Neural progenitor cell (in vitro differentiated cells): ENCODE data around the gene CHST15. TPM values are rescaled to one million over a fixed set of nuclear protein-coding genes. Genes with fewer than 3 reads are reported as not detected.

Experiments used
- DNase-seq: peaks from one replicate; pipeline ENCODE4 v3.0.0-alpha.2; 2016; ENCODE audit warnings: low spot score
- H2AFZ ChIP-seq: fragments of 200-600 bp; sonication (generic); replicated peaks from 2 replicates; pipeline ENCODE4 v1.6.1; 2016; ENCODE audit warnings: antibody characterized with exemption
- H3F3A ChIP-seq: fragments of 200-600 bp; sonication (generic); 2 replicates; pipeline ENCODE4 v1.6.1; 2016; ENCODE audit warnings: antibody characterized with exemption, low read depth
- H3K27ac ChIP-seq: fragments of 200-600 bp; sonication (generic); 2 replicates; pipeline ENCODE4 v1.5.1; 2016; ENCODE audit warnings: mild to moderate bottlenecking
- H3K27me3 ChIP-seq: fragments of 200-600 bp; sonication (generic); 2 replicates; pipeline ENCODE4 v1.6.1; 2016; ENCODE audit warnings: mild to moderate bottlenecking, moderate library complexity
- H3K36me3 ChIP-seq: fragments of 200-600 bp; sonication (generic); 2 replicates; pipeline ENCODE4 v1.5.1; 2016
- H3K4me1 ChIP-seq: fragments of 200-600 bp; sonication (generic); 2 replicates; pipeline ENCODE4 v1.6.1; 2016; ENCODE audit warnings: mixed run types
- H3K4me2 ChIP-seq: fragments of 200-600 bp; sonication (generic); 2 replicates; pipeline ENCODE4 v1.6.1; 2016
- H3K4me3 ChIP-seq: fragments of 200-600 bp; sonication (generic); 2 replicates; pipeline ENCODE4 v1.5.1; 2016
- H3K79me2 ChIP-seq: fragments of 200-600 bp; sonication (generic); 2 replicates; pipeline ENCODE4 v1.6.1; 2016; ENCODE audit warnings: low read depth
- H3K9ac ChIP-seq: fragments of 200-600 bp; sonication (generic); 2 replicates; pipeline ENCODE4 v1.6.1; 2016
- H3K9me3 ChIP-seq: fragments of 200-600 bp; sonication (generic); 2 replicates; pipeline ENCODE4 v1.5.1; 2016; ENCODE audit warnings: low read depth
- H4K20me1 ChIP-seq: fragments of 200-600 bp; sonication (generic); 2 replicates; pipeline ENCODE4 v1.6.1; 2016; ENCODE audit warnings: low read depth
- H3K27ac Mint-ChIP-seq: 3 replicates; pipeline ENCODE4 v1.8.0; 2021; ENCODE audit warnings: mixed read lengths
- H3K27me3 Mint-ChIP-seq: 2 replicates; pipeline ENCODE4 v1.8.0; 2022; ENCODE audit warnings: low read depth, mild to moderate bottlenecking, inconsistent platforms, moderate library complexity, mixed read lengths; ENCODE audit not compliant: insufficient read depth
- H3K36me3 Mint-ChIP-seq: 3 replicates; pipeline ENCODE4 v1.8.0; 2021; ENCODE audit warnings: mixed read lengths
- H3K4me1 Mint-ChIP-seq: 3 replicates; pipeline ENCODE4 v1.8.0; 2021; ENCODE audit warnings: mixed read lengths
- H3K4me3 Mint-ChIP-seq: 3 replicates; pipeline ENCODE4 v1.8.0; 2021; ENCODE audit warnings: mild to moderate bottlenecking, moderate library complexity, mixed read lengths
- H3K9me3 Mint-ChIP-seq: 3 replicates; pipeline ENCODE4 v1.8.0; 2020; ENCODE audit warnings: mixed read lengths
- EZH2 ChIP-seq: fragments of 200-600 bp; sonication (generic); IDR thresholded peaks from 2 replicates; pipeline ENCODE4 v1.6.1; 2017; ENCODE audit warnings: antibody characterized with exemption, mild to moderate bottlenecking, moderate library complexity
- EZH2phosphoT487 ChIP-seq: fragments of 200-600 bp; sonication (generic); IDR thresholded peaks from 2 replicates; pipeline ENCODE4 v1.6.1; 2017; ENCODE audit warnings: antibody characterized with exemption
- total RNA-seq: library from RNA; depleted of rRNA; stranded (reverse); fragments of >200 nt; gene quantifications from 2 replicates; pipeline ENCODE4 v1.2.3, GENCODE V29; 2015; ENCODE audit warnings: low replicate concordance
- TF ChIP-seq, protein P1 (sequence below): fragments of 200-600 bp; sonication (generic); IDR thresholded peaks from 2 replicates; pipeline ENCODE4 v1.5.1; 2017; ENCODE audit warnings: antibody characterized with exemption, mild to moderate bottlenecking

Gene CHST15
- total RNA-seq, 1 donor from 2014 or later, result 0.54 TPM

DNA sequence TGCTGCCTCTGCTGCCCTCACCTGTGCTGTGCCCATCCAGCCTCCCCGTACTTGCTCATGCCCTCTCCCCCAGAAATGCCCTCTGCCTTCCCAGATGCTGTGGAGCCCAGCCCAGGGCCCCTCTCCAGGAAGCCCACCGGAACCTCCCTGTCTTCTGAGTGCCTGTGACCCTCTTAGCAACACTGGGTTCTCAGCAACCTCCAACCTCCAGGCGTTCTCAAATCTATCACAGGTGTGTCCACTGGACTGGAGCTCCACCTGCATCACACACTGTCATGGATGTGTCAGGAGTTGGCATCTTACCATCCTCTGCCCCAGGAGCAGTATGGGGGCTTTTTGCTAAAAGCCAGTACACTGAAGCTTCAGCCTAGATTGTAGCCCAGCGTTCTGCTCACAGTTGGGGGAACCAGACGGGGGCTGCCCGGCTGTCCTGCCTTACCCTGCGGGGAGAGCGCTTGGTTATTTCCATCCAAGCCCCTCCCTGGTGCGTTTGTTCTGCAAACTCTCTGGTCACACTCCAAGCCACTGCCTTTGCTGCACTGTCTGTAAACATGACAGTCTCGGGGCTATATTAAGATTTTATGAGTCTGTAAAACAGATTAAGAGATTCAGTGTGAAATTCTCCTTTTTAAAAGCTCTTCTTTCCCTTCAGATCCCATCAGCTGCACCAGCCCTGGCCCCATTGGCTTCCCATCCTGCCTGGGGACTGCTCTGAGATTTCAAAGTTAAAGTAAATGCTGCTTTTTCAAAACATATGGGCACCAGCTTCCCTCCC lies 130.5 kb downstream of the CHST15 start:
- Histone ChIP-seq H3K79me2 (no peaks in the 10 kb centered on the region), H3F3A (peaks cover 3% of the 10 kb centered on the region), H3K27me3 (peaks cover 10% of the 10 kb centered on the region), H3K9ac (no peak overlapping the region), H3K9me3 (no peaks in the 10 kb centered on the region), H2AFZ (no peak overlapping the region), H3K4me1 (no peaks in the 10 kb centered on the region), H3K27ac (no peak overlapping the region), H3K4me3 (no peak overlapping the region), H3K36me3 (no peaks in the 10 kb centered on the region), H3K4me2 (no peak overlapping the region), H4K20me1 (no peaks in the 10 kb centered on the region)
- no peak for DNase-seq
- peaks cover 3% of the 10 kb centered on the region for H3K4me1 Mint-ChIP-seq
- peaks cover 2% of the 10 kb centered on the region for H3K9me3 Mint-ChIP-seq
- no peak for TF ChIP-seq EZH2
- no peak for TF ChIP-seq EZH2phosphoT487
- TF ChIP-seq, protein P1, sequence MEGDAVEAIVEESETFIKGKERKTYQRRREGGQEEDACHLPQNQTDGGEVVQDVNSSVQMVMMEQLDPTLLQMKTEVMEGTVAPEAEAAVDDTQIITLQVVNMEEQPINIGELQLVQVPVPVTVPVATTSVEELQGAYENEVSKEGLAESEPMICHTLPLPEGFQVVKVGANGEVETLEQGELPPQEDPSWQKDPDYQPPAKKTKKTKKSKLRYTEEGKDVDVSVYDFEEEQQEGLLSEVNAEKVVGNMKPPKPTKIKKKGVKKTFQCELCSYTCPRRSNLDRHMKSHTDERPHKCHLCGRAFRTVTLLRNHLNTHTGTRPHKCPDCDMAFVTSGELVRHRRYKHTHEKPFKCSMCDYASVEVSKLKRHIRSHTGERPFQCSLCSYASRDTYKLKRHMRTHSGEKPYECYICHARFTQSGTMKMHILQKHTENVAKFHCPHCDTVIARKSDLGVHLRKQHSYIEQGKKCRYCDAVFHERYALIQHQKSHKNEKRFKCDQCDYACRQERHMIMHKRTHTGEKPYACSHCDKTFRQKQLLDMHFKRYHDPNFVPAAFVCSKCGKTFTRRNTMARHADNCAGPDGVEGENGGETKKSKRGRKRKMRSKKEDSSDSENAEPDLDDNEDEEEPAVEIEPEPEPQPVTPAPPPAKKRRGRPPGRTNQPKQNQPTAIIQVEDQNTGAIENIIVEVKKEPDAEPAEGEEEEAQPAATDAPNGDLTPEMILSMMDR, result no peak
- H3K4me3 Mint-ChIP-seq, result no peak overlapping the region
- H3K27ac Mint-ChIP-seq, result no peak overlapping the region
- H3K27me3 Mint-ChIP-seq, result peaks cover 9% of the 10 kb centered on the region
- H3K36me3 Mint-ChIP-seq, result no peaks in the 10 kb centered on the region

DNA sequence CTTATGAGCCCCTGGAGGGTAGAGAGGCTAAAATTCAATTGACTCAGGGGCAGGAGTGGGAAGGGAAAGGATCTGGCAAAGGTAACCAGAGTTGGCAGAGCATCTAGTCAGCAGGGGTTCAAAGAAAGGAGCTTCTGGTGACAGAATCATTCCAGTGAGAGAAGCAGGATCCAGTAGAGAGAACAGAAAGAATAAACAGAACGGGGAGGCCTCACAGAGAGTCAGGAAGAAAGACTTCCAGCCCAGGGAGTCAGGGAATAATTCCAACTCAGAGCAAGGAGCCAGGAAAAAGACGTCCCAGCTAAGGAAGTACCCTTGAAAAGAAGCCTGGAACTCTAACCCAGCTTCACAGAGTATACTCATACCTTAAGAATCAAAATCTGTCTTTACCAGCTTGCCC lies 135.2 kb downstream of the CHST15 start:
- peaks cover 3% of the 10 kb centered on the region for H3F3A ChIP-seq
- no peaks in the 10 kb centered on the region for H3K79me2 ChIP-seq
- Mint-ChIP-seq H3K27me3 (peaks cover 9% of the 10 kb centered on the region), H3K4me1 (no peaks in the 10 kb centered on the region), H3K27ac (no peak overlapping the region), H3K9me3 (peaks cover 2% of the 10 kb centered on the region), H3K36me3 (no peaks in the 10 kb centered on the region), H3K4me3 (no peak overlapping the region)
- no peak overlapping the region for H2AFZ ChIP-seq
- TF ChIP-seq EZH2phosphoT487 (no peak), EZH2 (no peak)
- TF ChIP-seq, protein P1, result no peak
- no peak overlapping the region for H3K4me3 ChIP-seq
- H3K27me3 ChIP-seq, result no peaks in the 10 kb centered on the region
- no peaks in the 10 kb centered on the region for H4K20me1 ChIP-seq
- no peak overlapping the region for H3K27ac ChIP-seq
- no peak overlapping the region for H3K4me2 ChIP-seq
- no peaks in the 10 kb centered on the region for H3K36me3 ChIP-seq
- H3K9ac ChIP-seq, result no peak overlapping the region
- H3K4me1 ChIP-seq, result peaks cover 7% of the 10 kb centered on the region
- DNase-seq, result no peak
- no peaks in the 10 kb centered on the region for H3K9me3 ChIP-seq

Other genes starting within 250 kb of the CHST15 start
- gene CPXM2, start 201.8 kb downstream of the CHST15 start, total RNA-seq, result not detected in 2 replicates